Mammary epithelial cell (primary cell): ENCODE measurements around the gene ANKRD60.

Source experiments
- CTCF ChIP-seq, 2 donors: IDR thresholded peaks in 1 of 2; conservative IDR thresholded peaks in 1 of 2; 2 replicates each; pipeline ENCODE4 v1.5.1; 2011 to 2012; ENCODE audit warnings: inconsistent platforms in 2 of 2, low read length in 2 of 2, mild to moderate bottlenecking in 2 of 2, control low read depth in 1 of 2, low read depth in 1 of 2; ENCODE audit not compliant: insufficient read depth in 1 of 2; ENCODE audit errors: extremely low read depth in 1 of 2
- EZH2 ChIP-seq: IDR thresholded peaks from 2 replicates; pipeline ENCODE4 v1.6.1; 2012; ENCODE audit warnings: low read length, inconsistent platforms, borderline replicate concordance

- TF ChIP-seq CTCF (conservative IDR thresholded peaks at IDR 0.05 in 1 of 2, IDR thresholded peaks at IDR 0.05 in 1 of 2; ENCODE audit: extremely low read depth in 1 of 2, insufficient read depth in 1 of 2, low read depth in 1 of 2, low read length in 2 of 2) (no peak), EZH2 (no peak)
Measured at GRCh38 chr20:58277578-58278472, 49.4 kb upstream of the ANKRD60 start.
